Cardiac muscle cell (in vitro differentiated cells and primary cell): ENCODE measurements around the gene ST13. TPM values are rescaled to one million over a fixed set of nuclear protein-coding genes. Genes with fewer than 3 reads are reported as not detected.

Experiments
- polyA plus RNA-seq: library from polyadenylated mRNA; unstranded; fragments of >200 nt; fragmentation: Nextera tagmentation; extraction: Ambion mirVana; gene quantifications from 2 replicates; pipeline ENCODE4 v1.2.1, GENCODE V29; 2016
- total RNA-seq: library from RNA; depleted of rRNA; stranded (reverse); fragments of >200 nt; gene quantifications from 2 replicates; pipeline ENCODE4 v1.2.3, GENCODE V29; 2016

Gene ST13
- total and polyA plus RNA-seq, 2 experiments from 2014 or later: 216 to 301 TPM

Other genes starting within 250 kb of the ST13 start
- gene MRTFA, start 219.9 kb downstream of the ST13 start, total RNA-seq: 61.1 and 116 TPM in 2 replicates
- 32.6 and 44.7 TPM in 2 replicates for gene MRTFA, start 219.9 kb downstream of the ST13 start, polyA plus RNA-seq
- gene MCHR1, start 177.2 kb downstream of the ST13 start, total RNA-seq: 0.12 and 0.14 TPM in 2 replicates
- 0.59 TPM in 1 of 2 replicates, not detected in the other for gene MCHR1, start 177.2 kb downstream of the ST13 start, polyA plus RNA-seq
- gene SLC25A17, start 37.3 kb downstream of the ST13 start, total RNA-seq: 11.2 and 12.7 TPM in 2 replicates
- gene SLC25A17, start 37.3 kb downstream of the ST13 start, polyA plus RNA-seq: 18.1 and 22.2 TPM in 2 replicates
- gene XPNPEP3, start 509 bp upstream of the ST13 start, total RNA-seq: 15.2 and 18.2 TPM in 2 replicates
- 15.8 and 22.2 TPM in 2 replicates for gene XPNPEP3, start 509 bp upstream of the ST13 start, polyA plus RNA-seq
- gene DNAJB7, start 5.5 kb upstream of the ST13 start, total RNA-seq: not detected in 2 replicates
- 0.39 and 0.93 TPM in 2 replicates for gene DNAJB7, start 5.5 kb upstream of the ST13 start, polyA plus RNA-seq
- gene RBX1, start 94.7 kb upstream of the ST13 start, total RNA-seq: 86.4 and 110 TPM in 2 replicates
- 324 and 356 TPM in 2 replicates for gene RBX1, start 94.7 kb upstream of the ST13 start, polyA plus RNA-seq
- gene EP300, start 236.0 kb upstream of the ST13 start, total RNA-seq: 47.0 and 60.1 TPM in 2 replicates
- 28.5 and 36.6 TPM in 2 replicates for gene EP300, start 236.0 kb upstream of the ST13 start, polyA plus RNA-seq